Thyroid gland (tissue), 4 donors: ENCODE data around the gene GALM.

ENCODE experiments used
- CTCF ChIP-seq, 6 experiments: fragments of 200-600 bp in 3 of 6; fragments of 450-650 bp in 3 of 6; sonication (generic) in 3 of 6; IDR thresholded peaks; one replicate each; pipeline ENCODE4 v1.5.1; 2016 to 2019; ENCODE audit warnings: antibody characterized with exemption in 6 of 6, mild to moderate bottlenecking in 2 of 6, inconsistent platforms in 1 of 6, moderate library complexity in 1 of 6
- POLR2A ChIP-seq, 2 donors: fragments of 450-650 bp; IDR thresholded peaks; one replicate each; pipeline ENCODE4 v1.6.1; 2017; ENCODE audit warnings: antibody characterized with exemption in 2 of 2, mild to moderate bottlenecking in 2 of 2, moderate library complexity in 1 of 2

GRCh38 chr2:38740851-38741731, 75.2 kb downstream of the GALM start:
- TF ChIP-seq CTCF (IDR thresholded peaks at IDR 0.05), result peak in 5 of 6 experiments; percentile 38 to 75 (median 65)
- TF ChIP-seq POLR2A (IDR thresholded peaks at IDR 0.05), result no peak
